D341Med (cell line): Measurements from ENCODE around the gene ATN1.

Experiments
- DNase-seq: peaks from one replicate; pipeline ENCODE4 v3.0.0; 2012; ENCODE audit warnings: low spot score

The ATN1 gene

DNA sequence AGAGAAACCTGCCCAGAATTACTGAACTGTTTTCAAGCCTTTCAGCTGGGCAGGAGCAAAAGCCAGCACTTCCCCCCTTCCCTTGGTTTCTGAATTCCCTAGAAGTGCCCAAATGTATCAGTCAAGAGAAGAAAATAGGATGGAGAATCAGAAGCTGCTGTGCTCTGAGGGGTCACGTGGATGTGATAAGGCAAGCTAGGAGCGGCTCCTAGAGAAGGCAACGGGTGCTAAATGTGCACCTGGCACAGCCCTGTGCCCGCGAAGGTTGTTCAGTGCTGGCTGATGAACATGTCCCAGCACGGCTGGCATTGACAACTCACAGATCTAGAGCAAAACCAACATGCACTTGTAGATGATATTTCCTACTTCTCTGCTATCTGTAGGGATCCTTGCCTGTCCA lies 51.3 kb downstream of the ATN1 start:
- DNase-seq, result no peak

DNA sequence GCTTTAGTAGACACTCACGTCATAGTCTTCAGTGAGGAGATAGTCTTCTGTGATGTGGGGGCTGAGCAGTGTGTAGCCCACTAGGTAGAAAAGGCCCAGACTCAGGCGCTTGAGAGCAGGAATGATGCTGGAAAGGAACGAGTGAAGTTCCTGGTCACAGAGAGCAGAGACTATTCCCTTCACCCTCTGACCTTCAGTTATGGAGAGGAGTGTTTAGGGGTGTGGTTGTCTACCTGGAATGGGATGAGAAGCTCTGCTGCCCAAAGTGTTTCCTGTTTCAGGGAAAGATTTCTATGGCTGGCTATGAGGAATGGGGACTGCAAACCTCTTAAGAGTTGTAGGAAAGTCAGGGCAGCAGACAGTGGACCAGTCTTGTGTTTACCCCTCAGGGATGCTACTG lies 51.7 kb downstream of the ATN1 start:
- DNase-seq, result no peak

DNA sequence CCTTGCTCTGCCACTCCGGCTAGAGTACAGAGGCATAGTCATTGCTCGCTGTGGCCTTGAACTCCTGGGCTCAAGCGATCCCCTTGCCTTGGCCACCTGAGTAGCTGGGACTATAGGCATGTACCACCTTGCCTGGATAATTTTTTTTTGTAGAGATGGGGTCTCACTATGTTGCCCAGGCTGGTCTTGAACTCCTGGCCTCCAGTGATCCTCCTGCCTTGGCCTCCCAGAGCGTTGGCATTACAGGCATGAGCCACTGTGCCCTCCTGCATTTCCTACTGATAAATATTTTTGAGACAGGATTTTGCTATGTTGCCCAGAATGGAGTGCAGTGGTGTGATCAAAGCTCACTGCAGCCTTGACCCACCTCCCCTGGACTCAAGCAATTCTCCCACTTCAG lies 52.3 kb downstream of the ATN1 start:
- no peak for DNase-seq

DNA sequence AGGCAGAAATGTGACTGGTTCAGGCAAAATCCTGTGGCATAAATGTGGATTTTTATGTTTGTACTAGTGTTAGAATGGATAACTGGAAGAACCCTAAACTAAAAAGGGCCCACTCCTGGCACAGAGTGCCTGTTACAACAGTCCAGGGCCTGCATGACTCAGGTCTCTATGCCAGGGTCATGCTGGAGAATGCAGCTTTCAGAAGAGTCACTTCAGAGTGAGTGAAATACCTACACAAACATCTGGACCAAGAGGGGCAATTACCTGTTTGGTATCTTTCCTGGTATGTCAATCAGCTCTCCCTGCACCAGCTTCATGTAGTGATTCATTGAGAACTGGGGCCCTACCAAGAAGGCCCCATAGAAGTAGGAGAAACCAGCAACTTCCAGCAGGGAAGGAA lies 53.0 kb downstream of the ATN1 start:
- DNase-seq, result no peak

DNA sequence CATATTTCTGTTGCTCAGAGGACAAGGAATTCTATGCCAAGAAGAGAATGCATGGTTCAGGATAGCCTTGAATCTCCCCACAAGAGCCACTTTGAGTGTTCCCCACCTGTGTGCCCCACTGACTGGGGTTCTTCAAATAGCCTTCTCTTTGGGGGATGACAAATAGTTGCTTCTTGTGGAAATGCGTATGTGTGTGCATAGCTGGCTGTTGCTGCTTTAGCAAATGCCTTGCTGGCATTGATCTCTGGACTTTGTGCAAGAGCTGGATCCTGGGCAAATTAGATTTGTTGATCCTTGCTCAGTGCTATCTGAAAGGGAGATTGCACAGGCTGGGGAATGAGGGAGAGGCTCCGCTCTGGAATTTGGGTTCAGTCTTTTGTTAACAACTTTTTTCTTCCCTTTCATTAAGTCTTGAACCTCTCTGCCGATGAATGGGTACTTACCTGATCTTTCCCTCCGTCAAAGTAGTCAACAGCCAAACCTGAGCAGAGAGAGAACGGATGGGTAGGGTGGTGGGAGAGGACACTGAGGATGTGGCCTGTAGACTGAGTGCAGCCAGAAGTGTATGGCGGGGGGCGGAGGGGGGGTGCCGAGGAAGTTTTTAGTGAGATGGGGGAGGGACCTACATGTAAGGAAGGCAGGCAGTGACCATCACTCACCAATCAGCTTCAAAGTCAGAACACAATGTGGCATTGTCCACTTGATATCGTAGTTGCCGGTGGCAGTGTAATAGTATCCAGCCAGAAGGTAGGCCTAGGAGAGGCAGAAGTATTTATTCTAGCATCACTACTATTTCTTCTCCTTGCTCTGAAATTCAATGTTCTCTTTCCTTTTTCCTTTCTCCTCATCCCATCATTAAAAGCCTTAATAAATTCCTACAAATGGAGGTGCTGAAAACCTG lies 53.6 kb downstream of the ATN1 start:
- no peak for DNase-seq

DNA sequence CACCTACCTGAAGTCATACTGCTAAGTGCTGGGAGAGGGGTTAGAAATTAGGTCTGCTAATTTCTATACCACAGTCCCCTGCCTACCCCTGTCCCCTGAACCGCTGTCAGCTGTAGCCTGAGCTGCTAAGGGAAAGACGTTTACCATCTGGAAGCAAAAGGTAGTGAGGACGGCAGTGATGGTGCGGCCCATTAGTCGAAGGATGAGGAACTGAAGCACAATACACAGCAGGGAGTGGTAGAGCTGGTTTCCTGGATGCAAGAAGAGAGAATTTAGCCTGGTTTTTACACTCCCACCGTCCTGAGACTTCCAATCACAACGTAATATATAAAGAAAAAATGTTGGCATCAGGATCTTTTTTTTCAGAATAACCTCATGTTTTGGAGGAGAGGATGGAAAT lies 54.8 kb downstream of the ATN1 start:
- no peak for DNase-seq

DNA sequence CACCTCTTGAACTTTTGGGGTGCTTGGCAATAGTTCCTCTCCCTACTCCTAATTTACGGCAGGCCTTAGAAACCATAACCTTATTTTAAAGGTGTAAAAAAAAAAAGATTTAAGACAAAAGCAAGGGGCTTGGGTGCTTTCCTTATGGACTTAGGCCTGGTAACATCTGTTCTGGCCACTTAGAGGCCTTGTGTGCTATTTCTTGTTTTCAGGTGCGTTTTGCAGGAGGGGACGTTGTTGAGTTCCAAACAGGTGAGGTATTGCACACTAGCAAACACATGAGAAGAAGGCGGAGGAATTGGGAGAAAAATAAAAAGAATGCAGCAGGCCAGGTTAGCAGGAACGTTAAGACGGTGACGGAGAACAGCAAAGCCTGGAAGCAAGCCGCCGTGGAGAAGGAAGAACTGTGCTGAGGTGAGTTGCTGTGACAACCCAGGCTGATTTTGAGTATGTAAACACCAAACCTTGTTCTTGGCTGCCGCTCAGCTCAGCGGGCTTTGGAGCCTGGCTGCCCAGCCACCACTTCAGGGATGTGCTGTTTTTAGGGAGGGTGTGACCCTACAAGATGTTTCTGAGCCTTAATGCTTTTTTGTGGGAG lies 60.3 kb downstream of the ATN1 start:
- no peak for DNase-seq
